PFSK-1 (cell line): ENCODE results near the gene SF3A1.

Experiments
- FOXP2 ChIP-seq: optimal IDR thresholded peaks from 2 replicates; pipeline ENCODE3; 2011; ENCODE audit warnings: borderline replicate concordance, control low read depth, inconsistent platforms; ENCODE audit not compliant: insufficient read depth; ENCODE audit errors: extremely low read length, extremely low read depth
- POLR2AphosphoS5 ChIP-seq: IDR thresholded peaks from 2 replicates; pipeline ENCODE4 v1.6.1; 2012; ENCODE audit warnings: low read depth, mild to moderate bottlenecking, control low read depth, low read length, moderate library complexity
- SIN3A ChIP-seq: IDR thresholded peaks from 2 replicates; pipeline ENCODE4 v1.6.1; 2012; ENCODE audit warnings: mild to moderate bottlenecking, low read length, moderate library complexity, borderline replicate concordance; ENCODE audit not compliant: insufficient read depth
- TAF1 ChIP-seq: IDR thresholded peaks from 2 replicates; pipeline ENCODE4 v1.6.1; 2012; ENCODE audit warnings: low read length, control low read depth, borderline replicate concordance; ENCODE audit not compliant: insufficient read depth
- TF ChIP-seq, protein P1 (sequence below), 2 experiments: IDR thresholded peaks; 2 replicates each; pipeline versions ENCODE4 v1.6.1 to v1.8.0; 2011 to 2012; ENCODE audit warnings: low read depth in 2 of 2, low read length in 2 of 2, control low read depth in 1 of 2, inconsistent platforms in 1 of 2, mild to moderate bottlenecking in 1 of 2, moderate library complexity in 1 of 2; ENCODE audit not compliant: insufficient read depth in 1 of 2

- TF ChIP-seq, protein P1, sequence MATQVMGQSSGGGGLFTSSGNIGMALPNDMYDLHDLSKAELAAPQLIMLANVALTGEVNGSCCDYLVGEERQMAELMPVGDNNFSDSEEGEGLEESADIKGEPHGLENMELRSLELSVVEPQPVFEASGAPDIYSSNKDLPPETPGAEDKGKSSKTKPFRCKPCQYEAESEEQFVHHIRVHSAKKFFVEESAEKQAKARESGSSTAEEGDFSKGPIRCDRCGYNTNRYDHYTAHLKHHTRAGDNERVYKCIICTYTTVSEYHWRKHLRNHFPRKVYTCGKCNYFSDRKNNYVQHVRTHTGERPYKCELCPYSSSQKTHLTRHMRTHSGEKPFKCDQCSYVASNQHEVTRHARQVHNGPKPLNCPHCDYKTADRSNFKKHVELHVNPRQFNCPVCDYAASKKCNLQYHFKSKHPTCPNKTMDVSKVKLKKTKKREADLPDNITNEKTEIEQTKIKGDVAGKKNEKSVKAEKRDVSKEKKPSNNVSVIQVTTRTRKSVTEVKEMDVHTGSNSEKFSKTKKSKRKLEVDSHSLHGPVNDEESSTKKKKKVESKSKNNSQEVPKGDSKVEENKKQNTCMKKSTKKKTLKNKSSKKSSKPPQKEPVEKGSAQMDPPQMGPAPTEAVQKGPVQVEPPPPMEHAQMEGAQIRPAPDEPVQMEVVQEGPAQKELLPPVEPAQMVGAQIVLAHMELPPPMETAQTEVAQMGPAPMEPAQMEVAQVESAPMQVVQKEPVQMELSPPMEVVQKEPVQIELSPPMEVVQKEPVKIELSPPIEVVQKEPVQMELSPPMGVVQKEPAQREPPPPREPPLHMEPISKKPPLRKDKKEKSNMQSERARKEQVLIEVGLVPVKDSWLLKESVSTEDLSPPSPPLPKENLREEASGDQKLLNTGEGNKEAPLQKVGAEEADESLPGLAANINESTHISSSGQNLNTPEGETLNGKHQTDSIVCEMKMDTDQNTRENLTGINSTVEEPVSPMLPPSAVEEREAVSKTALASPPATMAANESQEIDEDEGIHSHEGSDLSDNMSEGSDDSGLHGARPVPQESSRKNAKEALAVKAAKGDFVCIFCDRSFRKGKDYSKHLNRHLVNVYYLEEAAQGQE (IDR thresholded peaks at IDR 0.05; ENCODE audit: insufficient read depth in 1 of 2, low read depth in 2 of 2, low read length in 2 of 2) = no peak
- TF ChIP-seq SIN3A = no peak
- TF ChIP-seq TAF1 = no peak
- TF ChIP-seq POLR2AphosphoS5 = no peak
- TF ChIP-seq FOXP2 = no peak
Observed at GRCh38 chr22:30348404-30348803, 8.3 kb downstream of the SF3A1 start.
